H1 (cell line): ENCODE measurements around the gene ACMSD. TPM values are rescaled to one million over a fixed set of nuclear protein-coding genes. Genes with fewer than 3 reads are reported as not detected.

Experiments used
- CTCF ChIA-PET: fragments of 300-600 bp; sonication (Branson Sonifier 250); formaldehyde crosslinking; loops from one replicate; lab custom pipeline; 2021; ENCODE audit not compliant: partially characterized antibody; lab: Charles Lee
- POLR2A ChIA-PET: fragments of 300-600 bp; sonication (Branson Sonifier 250); formaldehyde crosslinking; loops from one replicate; lab custom pipeline; 2021; ENCODE audit warnings: inconsistent platforms; ENCODE audit not compliant: partially characterized antibody; lab: Charles Lee
- DNase-seq, 2 experiments: peaks; one replicate each; pipeline versions ENCODE4 v3.0.0 to v3.0.0-alpha.2; 2010 to 2022; ENCODE audit warnings: low spot score in 2 of 2, low read depth in 1 of 2, mixed read lengths in 1 of 2
- FAIRE-seq: peaks from 2 replicates; lab custom pipeline; 2011; peaks lifted over from hg19 to GRCh38; lab: Jason Lieb, UNC
- H2AFZ ChIP-seq: 2 replicates; pipeline ENCODE4 v1.8.1; 2012; ENCODE audit warnings: low read length, inconsistent platforms
- H2AK5ac ChIP-seq: 2 replicates; pipeline ENCODE4 v1.6.1; 2013; ENCODE audit warnings: low read depth, low read length
- H2BK120ac ChIP-seq: replicated peaks from 2 replicates; pipeline ENCODE3; 2013; ENCODE audit warnings: low read depth, low read length, inconsistent platforms
- H2BK12ac ChIP-seq: 2 replicates; pipeline ENCODE4 v1.6.1; 2013; ENCODE audit warnings: low read depth, low read length
- H2BK15ac ChIP-seq: 2 replicates; pipeline ENCODE4 v1.6.1; 2013; ENCODE audit warnings: low read length
- H2BK20ac ChIP-seq: 2 replicates; pipeline ENCODE4 v1.6.1; 2013; ENCODE audit warnings: low read length
- H2BK5ac ChIP-seq: 2 replicates; pipeline ENCODE4 v1.6.1; 2013; ENCODE audit warnings: low read depth, low read length
- H3K14ac ChIP-seq: 2 replicates; pipeline ENCODE4 v1.6.1; 2013; ENCODE audit warnings: inconsistent platforms; ENCODE audit not compliant: insufficient read length
- H3K18ac ChIP-seq: 2 replicates; pipeline ENCODE4 v1.6.1; 2013; ENCODE audit warnings: low read length; ENCODE audit errors: extremely low read depth
- H3K23ac ChIP-seq: 2 replicates; pipeline ENCODE4 v1.6.1; 2013; ENCODE audit warnings: inconsistent platforms; ENCODE audit not compliant: insufficient read length
- H3K23me2 ChIP-seq: 2 replicates; pipeline ENCODE4 v1.6.1; 2013; ENCODE audit warnings: low read depth, low read length
- H3K27ac ChIP-seq: 2 replicates; pipeline ENCODE4 v1.6.1; 2011; ENCODE audit warnings: low read depth, low read length, inconsistent platforms
- H3K27me3 ChIP-seq, 4 experiments: replicated peaks in 1 of 4; 1 replicate in 1 of 4; 2 replicates in 3 of 4; pipeline versions ENCODE4 v1.6.1 to v1.8.1; 2011 to 2013; ENCODE audit warnings: low read length in 3 of 4, mild to moderate bottlenecking in 3 of 4, inconsistent platforms in 2 of 4, mixed read lengths in 2 of 4, moderate library complexity in 1 of 4; ENCODE audit not compliant: control insufficient read depth in 3 of 4, insufficient read depth in 3 of 4; ENCODE audit errors: extremely low read depth in 1 of 4
- H3K36me3 ChIP-seq, 4 experiments: 2 replicates each; pipeline versions ENCODE4 v1.6.1 to v1.8.1; 2011 to 2013; ENCODE audit warnings: mild to moderate bottlenecking in 4 of 4, low read length in 3 of 4, moderate library complexity in 2 of 4, control low read depth in 1 of 4, inconsistent platforms in 1 of 4; ENCODE audit not compliant: insufficient read depth in 4 of 4, control insufficient read depth in 2 of 4
- H3K4ac ChIP-seq: replicated peaks from 2 replicates; pipeline ENCODE3; 2013; ENCODE audit warnings: low read length, low read depth, mixed read lengths, inconsistent platforms; ENCODE audit not compliant: insufficient read length
- H3K4me1 ChIP-seq, 4 experiments: replicated peaks in 1 of 4; 1 replicate in 1 of 4; 2 replicates in 3 of 4; pipeline versions ENCODE4 v1.6.1 to v1.8.1; 2011 to 2013; ENCODE audit warnings: low read length in 3 of 4, inconsistent platforms in 2 of 4, mixed read lengths in 1 of 4; ENCODE audit not compliant: insufficient read depth in 4 of 4, control insufficient read depth in 3 of 4
- H3K4me2 ChIP-seq, 2 experiments: 2 replicates each; pipeline versions ENCODE4 v1.6.1 to v1.8.1; 2011 to 2013; ENCODE audit warnings: low read depth in 2 of 2, low read length in 2 of 2, control low read depth in 1 of 2, inconsistent platforms in 1 of 2, mild to moderate bottlenecking in 1 of 2; ENCODE audit not compliant: insufficient read depth in 1 of 2
- H3K4me3 ChIP-seq, 4 experiments: fragments of 200-600, 300-600 bp in 1 of 4; sonication (generic), shearing (Covaris generic), sonication (Bioruptor Twin) in 1 of 4; 2 replicates each; pipeline versions ENCODE4 v1.5.1 to v1.8.1; 2011 to 2016; ENCODE audit warnings: low read length in 4 of 4, low read depth in 3 of 4, control low read depth in 2 of 4, inconsistent platforms in 2 of 4, mild to moderate bottlenecking in 2 of 4, mixed read lengths in 1 of 4, moderate library complexity in 1 of 4; ENCODE audit not compliant: insufficient read depth in 2 of 4; ENCODE audit errors: extremely low read depth in 1 of 4
- H3K56ac ChIP-seq: replicated peaks from 2 replicates; pipeline ENCODE3; 2013; ENCODE audit warnings: low read depth, mild to moderate bottlenecking, mixed read lengths, low read length, inconsistent platforms; ENCODE audit not compliant: insufficient read length
- H3K79me1 ChIP-seq: 2 replicates; pipeline ENCODE4 v1.6.1; 2013; ENCODE audit warnings: low read depth, low read length, control low read depth
- H3K79me2 ChIP-seq, 2 experiments: 2 replicates each; pipeline versions ENCODE4 v1.6.1 to v1.8.1; 2012 to 2013; ENCODE audit warnings: low read length in 2 of 2, mild to moderate bottlenecking in 2 of 2, inconsistent platforms in 1 of 2; ENCODE audit not compliant: insufficient read depth in 2 of 2, control insufficient read depth in 1 of 2
- H3K9ac ChIP-seq, 4 experiments: replicated peaks in 1 of 4; 1 replicate in 1 of 4; 2 replicates in 3 of 4; pipeline versions ENCODE4 v1.6.1 to v1.8.1; 2011 to 2013; ENCODE audit warnings: low read depth in 3 of 4, low read length in 3 of 4, control low read depth in 2 of 4, mild to moderate bottlenecking in 2 of 4, moderate library complexity in 2 of 4, inconsistent platforms in 1 of 4; ENCODE audit errors: extremely low read depth in 1 of 4
- H3K9me3 ChIP-seq, 2 experiments: 2 replicates each; pipeline versions ENCODE4 v1.6.1 to v1.8.1; 2012 to 2013; ENCODE audit warnings: mild to moderate bottlenecking in 2 of 2, moderate library complexity in 2 of 2, control low read depth in 1 of 2, inconsistent platforms in 1 of 2, low read depth in 1 of 2, low read length in 1 of 2, mixed read lengths in 1 of 2; ENCODE audit not compliant: insufficient read depth in 2 of 2
- H4K20me1 ChIP-seq, 2 experiments: replicated peaks in 1 of 2; 2 replicates each; pipeline versions ENCODE3 to v1.8.1; 2011 to 2013; ENCODE audit warnings: inconsistent platforms in 2 of 2, low read length in 2 of 2, mild to moderate bottlenecking in 1 of 2; ENCODE audit not compliant: insufficient read depth in 2 of 2, control insufficient read depth in 1 of 2
- H4K5ac ChIP-seq: 2 replicates; pipeline ENCODE4 v1.6.1; 2013; ENCODE audit warnings: low read length, low read depth, mixed read lengths, inconsistent platforms; ENCODE audit not compliant: insufficient read length
- H4K8ac ChIP-seq: 2 replicates; pipeline ENCODE4 v1.8.0; 2013; ENCODE audit warnings: mild to moderate bottlenecking, moderate library complexity, low read length, inconsistent platforms; ENCODE audit not compliant: insufficient read depth; ENCODE audit errors: extremely low read depth
- H4K91ac ChIP-seq: replicated peaks from 2 replicates; pipeline ENCODE3; 2013; ENCODE audit warnings: low read length, mixed read lengths, inconsistent platforms; ENCODE audit not compliant: insufficient read length
- EGR1 ChIP-seq: IDR thresholded peaks from 2 replicates; pipeline ENCODE4 v1.6.1; 2011; ENCODE audit warnings: low read depth, low read length, borderline replicate concordance
- TAF1 ChIP-seq: IDR thresholded peaks from 2 replicates; pipeline ENCODE4 v1.6.1; 2011; ENCODE audit warnings: mild to moderate bottlenecking, low read depth, low read length
- WGBS, 2 experiments: shearing (Covaris generic) in 1 of 2; methylation state at CpG; one replicate each; pipeline versions ENCODE4 v1.1.6 to v1.1.7; 2013 to 2015; ENCODE audit warnings: low lambda C conversion rate in 2 of 2, mixed read lengths in 2 of 2, inconsistent platforms in 1 of 2, low coverage in 1 of 2, missing lambda C conversion rate in 1 of 2; ENCODE audit not compliant: insufficient replicate concordance in 2 of 2, insufficient coverage in 1 of 2, insufficient read length in 1 of 2; ENCODE audit errors: extremely low coverage in 1 of 2, missing lambda C conversion rate in 1 of 2; 5-methylcytosine and 5-hydroxymethylcytosine counted together
- polyA plus RNA-seq, 7 experiments: library from polyadenylated mRNA; depleted of rRNA in 3 of 7; stranded (reverse) in 5 of 7; unstranded in 2 of 7; fragments of >200 nt in 5 of 7; fragments of 200-250 nt in 2 of 7; gene quantifications; 1 replicate in 5 of 7; 2 replicates in 1 of 7; 4 replicates in 1 of 7; pipeline versions ENCODE4 v1.2.1 to v1.2.3, GENCODE V29; 2011 to 2013; ENCODE audit warnings: missing spikeins in 2 of 7, mixed read lengths in 2 of 7
- total RNA-seq: library from RNA; stranded (reverse); fragmentation: NEBNext Ultra II Directional; extraction: Animal tissue kit (Norgen Biotek cat#: 25700); gene quantifications from 2 replicates; pipeline ENCODE4 v1.2.1, GENCODE V29; 2021

ACMSD gene
- total and polyA plus RNA-seq, 2 of the 8 experiments (the other 6 are each of a cell fraction or from before 2014, with no cell fraction given): not detected

DNA sequence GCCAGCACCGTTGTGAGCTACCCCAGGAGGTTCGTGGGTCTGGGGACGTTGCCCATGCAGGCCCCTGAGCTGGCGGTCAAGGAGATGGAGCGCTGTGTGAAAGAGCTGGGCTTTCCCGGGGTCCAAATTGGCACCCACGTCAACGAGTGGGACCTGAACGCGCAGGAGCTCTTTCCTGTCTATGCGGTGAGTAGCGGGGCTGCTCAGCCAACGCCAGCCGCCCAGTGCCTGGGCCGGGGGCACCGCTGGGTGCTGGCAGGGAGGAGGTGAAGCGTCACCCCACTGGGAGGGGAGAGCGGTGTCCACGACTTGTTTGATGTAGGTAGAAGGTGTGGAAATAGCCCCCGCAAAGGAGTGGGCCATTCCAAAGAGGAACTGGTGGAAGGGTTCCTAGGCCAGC is 25.0 kb downstream of the ACMSD start:
- Histone ChIP-seq H3K27me3 (no peaks in the 10 kb centered on the region), H4K91ac (no peak overlapping the region), H2BK20ac (no peak overlapping the region), H4K20me1 (peaks cover 0 to 2% of the 10 kb centered on the region in 2 experiments), H3K36me3 (no peaks in the 10 kb centered on the region), H3K4me3 (no peak overlapping the region), H3K79me1 (no peaks in the 10 kb centered on the region), H2BK12ac (no peak overlapping the region), H2AFZ (no peak overlapping the region), H3K27ac (no peak overlapping the region), H3K56ac (no peak overlapping the region), H3K9me3 (no peaks in the 10 kb centered on the region), H3K4me1 (no peaks in the 10 kb centered on the region), H4K5ac (no peak overlapping the region), H3K14ac (no peak overlapping the region), H2BK15ac (no peak overlapping the region), H3K9ac (no peak overlapping the region; a peak in 2 of 7 replicates), H2BK120ac (no peak overlapping the region), H2AK5ac (no peak overlapping the region), H4K8ac (no peak overlapping the region), H3K23me2 (no peaks in the 10 kb centered on the region), H3K4me2 (no peak overlapping the region), H3K4ac (no peak overlapping the region), H3K18ac (no peak overlapping the region), H3K23ac (no peak overlapping the region), H3K79me2 (no peaks in the 10 kb centered on the region), H2BK5ac (no peak overlapping the region; the same call in 1 of the 2 replicates)
- DNase-seq (no peak), FAIRE-seq (no peak)
- ChIA-PET POLR2A (no interaction called here), CTCF (interaction anchor here (0.5 kb wide), 1 partner anchor 448 kb away, joined by 3 read pairs; no protein-coding TSS in a partner anchor)
- TF ChIP-seq TAF1 (no peak), EGR1 (no peak)
- WGBS, 2 experiments: 89% methylated on average over 20 of the region's 20 CpGs; no CpG with 5 or more reads in 1 of the 2 experiments
